Stomach (tissue), 9 donors: Measurements from ENCODE around the gene COPS4. TPM values are rescaled to one million over a fixed set of nuclear protein-coding genes. Genes with fewer than 3 reads are reported as not detected.

Experiments used
- DNase-seq, 2 donors: peaks; one replicate each; pipeline versions ENCODE4 v3.0.0 to v3.0.0-alpha.2; 2013 to 2019
- H3K27ac ChIP-seq, 5 donors: fragments of 200-600 bp in 4 of 5; sonication (generic) in 4 of 5; one replicate each; pipeline ENCODE4 v1.5.1; 2013 to 2019; ENCODE audit warnings: mild to moderate bottlenecking in 1 of 5, moderate library complexity in 1 of 5
- H3K27me3 ChIP-seq, 3 donors: fragments of 200-600 bp; sonication (generic); one replicate each; pipeline ENCODE4 v1.5.1; 2017 to 2019; ENCODE audit warnings: mixed run types in 1 of 3
- H3K36me3 ChIP-seq, 4 donors: fragments of 200-600 bp; sonication (generic); 1 replicate in 3 of 4; 2 replicates in 1 of 4; pipeline ENCODE4 v1.5.1; 2016 to 2019
- H3K4me1 ChIP-seq, 4 donors: fragments of 200-600 bp; sonication (generic); one replicate each; pipeline ENCODE4 v1.5.1; 2016 to 2019
- H3K4me3 ChIP-seq, 4 donors: fragments of 200-600 bp; sonication (generic) in 3 of 4; one replicate each; pipeline ENCODE4 v1.5.1; 2016 to 2019; ENCODE audit warnings: mild to moderate bottlenecking in 1 of 4
- H3K9me3 ChIP-seq, 4 donors: fragments of 200-600 bp; sonication (generic); one replicate each; pipeline ENCODE4 v1.5.1; 2016 to 2019
- CTCF ChIP-seq, 7 experiments: fragments of 450-650 bp in 4 of 7; fragments of 200-600 bp in 3 of 7; sonication (generic) in 3 of 7; IDR thresholded peaks; one replicate each; pipeline ENCODE4 v1.5.1; 2016 to 2019; ENCODE audit warnings: antibody characterized with exemption in 7 of 7, control low read depth in 2 of 7, mild to moderate bottlenecking in 1 of 7
- EP300 ChIP-seq: sonication (generic); formaldehyde crosslinking; IDR thresholded peaks from one replicate; pipeline ENCODE4 v1.6.1; 2017; ENCODE audit warnings: antibody characterized with exemption
- POLR2A ChIP-seq, 4 donors: fragments of 450-650 bp; IDR thresholded peaks; one replicate each; pipeline ENCODE4 v1.6.1; 2016; ENCODE audit warnings: antibody characterized with exemption in 4 of 4, control low read depth in 2 of 4, mild to moderate bottlenecking in 1 of 4, moderate library complexity in 1 of 4
- POLR2AphosphoS5 ChIP-seq, 3 donors: sonication (generic); formaldehyde crosslinking; IDR thresholded peaks; one replicate each; pipeline ENCODE4 v1.6.1; 2016; ENCODE audit warnings: antibody characterized with exemption in 3 of 3
- WGBS, 5 donors: extraction: QIAGEN DNeasy Blood & Tissue Kit in 3 of 5; methylation state at CpG; one replicate each; pipeline versions ENCODE4 v1.1.5 to v1.1.7; 2013 to 2018; 5-methylcytosine and 5-hydroxymethylcytosine counted together
- intact Hi-C: fragments of 100-400 bp; cut with DNase I; formaldehyde crosslinking; loops from one replicate; pipeline ENCODE4 v1.15.1; 2023; ENCODE audit warnings: low total_unique reads
- polyA plus RNA-seq, 3 donors: library from polyadenylated mRNA; stranded (reverse); fragments of 200-250 nt; gene quantifications; one replicate each; pipeline ENCODE4 v1.2.3, GENCODE V29; 2013
- small RNA-seq, 4 donors: library from RNA; depleted of rRNA; stranded (forward); fragments of <200 nt; gene quantifications; one replicate each; pipeline ENCODE3, GENCODE V24; 2016
- total RNA-seq, 5 donors: library from RNA; depleted of rRNA; stranded (reverse); fragments of >200 nt; gene quantifications; one replicate each; pipeline versions ENCODE4 v1.1.0 to v1.2.3, GENCODE V29; 2014 to 2016
- donor health status: healthy with polysubstance abuse.
- donor health status: Bipolar disorder and iron deficiency.
- donor health status: healthy.

The COPS4 gene
- total and polyA plus RNA-seq, 8 donors: 1.7 to 302 (median 35.2) TPM

GRCh38 chr4:83121246-83121645 lies 86.3 kb downstream of the COPS4 start:
- Histone ChIP-seq H3K9me3 (no peaks in the 10 kb centered on the region), H3K4me1 (no peaks in the 10 kb centered on the region), H3K4me3 (no peak overlapping the region), H3K27me3 (no peaks in the 10 kb centered on the region), H3K27ac (no peak overlapping the region), H3K36me3 (no peaks in the 10 kb centered on the region)
- TF ChIP-seq POLR2AphosphoS5 (IDR thresholded peaks at IDR 0.05): no peak
- TF ChIP-seq POLR2A (IDR thresholded peaks at IDR 0.05): no peak
- TF ChIP-seq EP300: no peak
- no peak for TF ChIP-seq CTCF (IDR thresholded peaks at IDR 0.05)
- intact Hi-C loops: no loop called here
- WGBS, 5 donors: 82 to 94% (median 90%) methylated on average over 5 of the region's 5 CpGs
- DNase-seq: no peak

- H3K27ac ChIP-seq: no peak overlapping the region
- intact Hi-C loops: no loop called here
- H3K4me3 ChIP-seq: no peak overlapping the region
- DNase-seq: no peak
- WGBS, 5 donors: 73 to 85% (median 79%) methylated on average over 10 of the region's 10 CpGs
- TF ChIP-seq POLR2A (IDR thresholded peaks at IDR 0.05): no peak
- TF ChIP-seq POLR2AphosphoS5 (IDR thresholded peaks at IDR 0.05): no peak
- no peak for TF ChIP-seq CTCF (IDR thresholded peaks at IDR 0.05)
- no peak for TF ChIP-seq EP300
- no peaks in the 10 kb centered on the region for H3K9me3 ChIP-seq
- no peaks in the 10 kb centered on the region for H3K4me1 ChIP-seq
- H3K27me3 ChIP-seq: no peaks in the 10 kb centered on the region
- H3K36me3 ChIP-seq: no peaks in the 10 kb centered on the region
Measured at GRCh38 chr4:83124111-83124780, 89.3 kb downstream of the COPS4 start.

Small RNAs within 50 kb of the gene (small RNA-seq; reads per million reads assigned to genes)
- gene RNU6-615P: 0 reads per million in 4 donors

Other genes with a start within 250 kb of the COPS4 start
- 10 to 100 TPM in 3 of 5 donors, 1 to 10 TPM in 1, under 1 TPM in 1; 0.58 to 35.9 (median 16.9) TPM for gene SCD5, start 236.4 kb upstream of the COPS4 start, total RNA-seq
- gene SCD5, start 236.4 kb upstream of the COPS4 start, polyA plus RNA-seq: 10 to 100 TPM in 1 of 3 donors, 1 to 10 TPM in 2; 7.1 to 10.1 (median 9.8) TPM
- 100 to 1,000 TPM in 4 of 5 donors, 10 to 100 TPM in 1; 99.1 to 590 (median 218) TPM for gene SEC31A, start 144.0 kb upstream of the COPS4 start, total RNA-seq
- 10 to 100 TPM; 72.1 to 97.1 (median 72.4) TPM for gene SEC31A, start 144.0 kb upstream of the COPS4 start, polyA plus RNA-seq
- gene THAP9, start 134.4 kb upstream of the COPS4 start, total RNA-seq: 1 to 10 TPM in 2 of 5 donors, under 1 TPM in 1, not detected in 2; 0.58 to 8.9 (median 8.6) TPM
- 1 to 10 TPM; 1.5 to 2.1 (median 1.7) TPM for gene THAP9, start 134.4 kb upstream of the COPS4 start, polyA plus RNA-seq
- gene LIN54, start 24.4 kb upstream of the COPS4 start, total RNA-seq: 10 to 100 TPM in 2 of 5 donors, 1 to 10 TPM in 3; 1.2 to 40.3 (median 4.9) TPM
- 1 to 10 TPM; 2.1 to 2.9 (median 2.5) TPM for gene LIN54, start 24.4 kb upstream of the COPS4 start, polyA plus RNA-seq
- 100 to 1,000 TPM in 1 of 5 donors, 10 to 100 TPM in 4; 10.5 to 265 (median 24.9) TPM for gene PLAC8, start 79.5 kb downstream of the COPS4 start, total RNA-seq
- gene PLAC8, start 79.5 kb downstream of the COPS4 start, polyA plus RNA-seq: 100 to 1,000 TPM in 1 of 3 donors, 10 to 100 TPM in 2; 46.9 to 372 (median 47.6) TPM
- gene COQ2, start 249.6 kb downstream of the COPS4 start, total RNA-seq: 10 to 100 TPM in 1 of 5 donors, 1 to 10 TPM in 4; 1.8 to 10.1 (median 9.1) TPM
- gene COQ2, start 249.6 kb downstream of the COPS4 start, polyA plus RNA-seq: 1 to 10 TPM; 2.9 to 7.1 (median 5.1) TPM